Fibroblast of skin of abdomen (primary cell): ENCODE results near the gene COL18A1.
"Not testable (repeated sequence)": the region's sequence is repeated elsewhere in the genome, so short reads cannot be mapped to it uniquely, and the experiment has no call there.

Source experiments
- DNase-seq: peaks from one replicate; pipeline ENCODE4 v3.0.0-alpha.2; 2013

Gene COL18A1

GRCh38 chr21:45442276-45442675, 37.3 kb downstream of the COL18A1 start:
- no peak for DNase-seq

GRCh38 chr21:45442686-45443594, 38.0 kb downstream of the COL18A1 start:
- DNase-seq: not testable (repeated sequence)

GRCh38 chr21:45443595-45444181, 38.7 kb downstream of the COL18A1 start:
- no peak for DNase-seq

GRCh38 chr21:45444385-45444784, 39.4 kb downstream of the COL18A1 start:
- DNase-seq: no peak

GRCh38 chr21:45445369-45445768, 40.4 kb downstream of the COL18A1 start:
- DNase-seq: no peak

GRCh38 chr21:45447821-45448220, 42.9 kb downstream of the COL18A1 start:
- no peak for DNase-seq

- DNase-seq: no peak
Observed at GRCh38 chr21:45448283-45448809, 43.4 kb downstream of the COL18A1 start.

GRCh38 chr21:45448810-45449657, 44.1 kb downstream of the COL18A1 start:
- DNase-seq: no peak

GRCh38 chr21:45449658-45450422, 44.9 kb downstream of the COL18A1 start:
- no peak for DNase-seq

- DNase-seq: no peak
Observed at GRCh38 chr21:45450423-45451090, 45.6 kb downstream of the COL18A1 start.

GRCh38 chr21:45451091-45451740, 46.3 kb downstream of the COL18A1 start:
- no peak for DNase-seq

GRCh38 chr21:45451771-45452182, 46.8 kb downstream of the COL18A1 start:
- DNase-seq: no peak

GRCh38 chr21:45452696-45453307, 47.8 kb downstream of the COL18A1 start:
- no peak for DNase-seq

GRCh38 chr21:45453308-45453950, 48.5 kb downstream of the COL18A1 start:
- DNase-seq: no peak

GRCh38 chr21:45454060-45454925, 49.3 kb downstream of the COL18A1 start:
- DNase-seq: no peak

GRCh38 chr21:45454926-45455673, 50.1 kb downstream of the COL18A1 start:
- no peak for DNase-seq

GRCh38 chr21:45455674-45456583, 51.0 kb downstream of the COL18A1 start:
- no peak for DNase-seq
